ENCODE data around the gene PLN. TPM values are rescaled to one million over a fixed set of nuclear protein-coding genes. Genes with fewer than 3 reads are reported as not detected.

Gene PLN
- total and polyA plus RNA-seq, 4 donors: 0.36 to 6.0 (median 1.9) TPM

- Histone ChIP-seq H3K4me1 (ENCODE audit: control insufficient read depth, insufficient read depth, low read length) (no peaks in the 10 kb centered on the region), H3K27me3 (ENCODE audit: control insufficient read depth, insufficient read depth, low read length) (no peaks in the 10 kb centered on the region), H3K36me3 (ENCODE audit: control insufficient read depth, insufficient read depth, low read length) (no peaks in the 10 kb centered on the region), H3K27ac (ENCODE audit: low read depth, low read length) (no peak overlapping the region), H3K9me3 (ENCODE audit: control insufficient read depth, insufficient read depth, low read length) (no peaks in the 10 kb centered on the region), H3K4me3 (ENCODE audit: low read depth, low read length) (no peak overlapping the region)
- 0% methylated on average over 1 of the region's 3 CpGs for WGBS (ENCODE audit: insufficient coverage)
- peak; percentile 3 to 87 (median 22) for DNase-seq (ENCODE audit: low read depth in 4 of 6, low spot score in 6 of 6)
Measured at GRCh38 chr6:118509009-118509617, 39.0 kb upstream of the PLN start.

- WGBS (ENCODE audit: insufficient coverage): 81% methylated on average over 4 of the region's 4 CpGs
- Histone ChIP-seq H3K36me3 (ENCODE audit: control insufficient read depth, insufficient read depth, low read length) (no peaks in the 10 kb centered on the region), H3K27me3 (ENCODE audit: control insufficient read depth, insufficient read depth, low read length) (no peaks in the 10 kb centered on the region), H3K9me3 (ENCODE audit: control insufficient read depth, insufficient read depth, low read length) (no peaks in the 10 kb centered on the region), H3K27ac (ENCODE audit: low read depth, low read length) (no peak overlapping the region), H3K4me3 (ENCODE audit: low read depth, low read length) (no peak overlapping the region), H3K4me1 (ENCODE audit: control insufficient read depth, insufficient read depth, low read length) (no peaks in the 10 kb centered on the region)
- DNase-seq (ENCODE audit: low read depth in 4 of 6, low spot score in 6 of 6): no peak
Measured at GRCh38 chr6:118511930-118512715, 36.0 kb upstream of the PLN start.

DNA sequence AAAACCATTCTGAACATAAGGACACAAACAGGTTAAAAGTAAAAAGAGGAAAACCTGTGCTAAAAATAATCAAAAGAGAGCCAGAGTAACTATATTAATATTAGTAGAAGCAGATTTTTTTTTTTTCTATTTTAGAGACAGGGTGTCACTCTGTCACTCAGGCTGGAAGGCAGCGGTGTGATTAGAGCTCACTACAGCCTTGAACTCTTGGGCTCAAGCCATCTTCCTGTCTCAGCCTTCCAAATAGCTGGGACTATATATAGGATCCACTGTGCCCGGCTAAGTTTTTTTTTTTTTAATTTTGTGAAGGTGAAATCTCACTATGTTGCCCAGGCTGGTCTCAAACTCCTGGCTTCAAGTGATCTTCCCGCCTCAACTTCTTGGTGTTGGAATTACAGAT lies 33.4 kb upstream of the PLN start:
- no peak for DNase-seq (ENCODE audit: low read depth in 4 of 6, low spot score in 6 of 6)
- Histone ChIP-seq H3K4me1 (ENCODE audit: control insufficient read depth, insufficient read depth, low read length) (no peaks in the 10 kb centered on the region), H3K36me3 (ENCODE audit: control insufficient read depth, insufficient read depth, low read length) (no peaks in the 10 kb centered on the region), H3K27ac (ENCODE audit: low read depth, low read length) (no peak overlapping the region), H3K4me3 (ENCODE audit: low read depth, low read length) (no peak overlapping the region), H3K9me3 (ENCODE audit: control insufficient read depth, insufficient read depth, low read length) (no peaks in the 10 kb centered on the region), H3K27me3 (ENCODE audit: control insufficient read depth, insufficient read depth, low read length) (no peaks in the 10 kb centered on the region)
- WGBS (ENCODE audit: insufficient coverage): no CpG with 5 or more reads among the region's 3 CpGs

- Histone ChIP-seq H3K4me3 (ENCODE audit: low read depth, low read length) (no peak overlapping the region), H3K27ac (ENCODE audit: low read depth, low read length) (no peak overlapping the region), H3K27me3 (ENCODE audit: control insufficient read depth, insufficient read depth, low read length) (no peaks in the 10 kb centered on the region), H3K9me3 (ENCODE audit: control insufficient read depth, insufficient read depth, low read length) (no peaks in the 10 kb centered on the region), H3K4me1 (ENCODE audit: control insufficient read depth, insufficient read depth, low read length) (no peaks in the 10 kb centered on the region), H3K36me3 (ENCODE audit: control insufficient read depth, insufficient read depth, low read length) (no peaks in the 10 kb centered on the region)
- 100% methylated on average over 3 of the region's 4 CpGs for WGBS (ENCODE audit: insufficient coverage)
- no peak for DNase-seq (ENCODE audit: low read depth in 4 of 6, low spot score in 6 of 6)
Measured at GRCh38 chr6:118522422-118522821, 25.7 kb upstream of the PLN start.

GRCh38 chr6:118523216-118523615 lies 24.9 kb upstream of the PLN start:
- WGBS (ENCODE audit: insufficient coverage): 100% methylated on average over 1 of the region's 5 CpGs
- H3K9me3 ChIP-seq (ENCODE audit: control insufficient read depth, insufficient read depth, low read length): no peaks in the 10 kb centered on the region
- no peak overlapping the region for H3K27ac ChIP-seq (ENCODE audit: low read depth, low read length)
- H3K27me3 ChIP-seq (ENCODE audit: control insufficient read depth, insufficient read depth, low read length): no peaks in the 10 kb centered on the region
- DNase-seq (ENCODE audit: low read depth in 4 of 6, low spot score in 6 of 6): peak in 1 of 6 donors; percentile 47
- H3K4me1 ChIP-seq (ENCODE audit: control insufficient read depth, insufficient read depth, low read length): no peaks in the 10 kb centered on the region
- H3K4me3 ChIP-seq (ENCODE audit: low read depth, low read length): no peak overlapping the region
- H3K36me3 ChIP-seq (ENCODE audit: control insufficient read depth, insufficient read depth, low read length): no peaks in the 10 kb centered on the region

DNA sequence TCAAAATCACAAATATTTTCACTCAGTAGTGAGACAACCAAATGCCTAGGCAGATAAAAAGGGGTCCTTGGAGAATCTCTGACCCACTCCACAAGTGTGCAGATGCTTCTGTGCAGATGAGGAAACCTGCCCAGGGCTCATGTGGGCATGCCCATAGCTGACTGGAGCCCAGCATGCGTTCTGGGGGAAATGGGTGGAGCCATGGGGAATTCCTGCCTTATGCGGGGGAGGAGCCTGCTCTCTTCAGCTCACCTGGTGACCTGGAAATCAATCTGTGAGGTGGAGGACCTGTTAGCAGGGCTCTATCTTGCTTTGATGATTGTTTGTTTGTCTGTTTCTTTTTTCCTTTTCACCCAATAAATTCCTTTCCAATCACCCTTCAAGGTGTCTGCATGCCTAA lies 23.4 kb upstream of the PLN start:
- Histone ChIP-seq H3K27me3 (ENCODE audit: control insufficient read depth, insufficient read depth, low read length) (no peaks in the 10 kb centered on the region), H3K9me3 (ENCODE audit: control insufficient read depth, insufficient read depth, low read length) (no peaks in the 10 kb centered on the region), H3K4me1 (ENCODE audit: control insufficient read depth, insufficient read depth, low read length) (no peaks in the 10 kb centered on the region), H3K36me3 (ENCODE audit: control insufficient read depth, insufficient read depth, low read length) (no peaks in the 10 kb centered on the region), H3K27ac (ENCODE audit: low read depth, low read length) (no peak overlapping the region), H3K4me3 (ENCODE audit: low read depth, low read length) (no peak overlapping the region)
- DNase-seq (ENCODE audit: low read depth in 4 of 6, low spot score in 6 of 6): no peak
- WGBS (ENCODE audit: insufficient coverage): 83% methylated on average over 2 of the region's 2 CpGs

DNA sequence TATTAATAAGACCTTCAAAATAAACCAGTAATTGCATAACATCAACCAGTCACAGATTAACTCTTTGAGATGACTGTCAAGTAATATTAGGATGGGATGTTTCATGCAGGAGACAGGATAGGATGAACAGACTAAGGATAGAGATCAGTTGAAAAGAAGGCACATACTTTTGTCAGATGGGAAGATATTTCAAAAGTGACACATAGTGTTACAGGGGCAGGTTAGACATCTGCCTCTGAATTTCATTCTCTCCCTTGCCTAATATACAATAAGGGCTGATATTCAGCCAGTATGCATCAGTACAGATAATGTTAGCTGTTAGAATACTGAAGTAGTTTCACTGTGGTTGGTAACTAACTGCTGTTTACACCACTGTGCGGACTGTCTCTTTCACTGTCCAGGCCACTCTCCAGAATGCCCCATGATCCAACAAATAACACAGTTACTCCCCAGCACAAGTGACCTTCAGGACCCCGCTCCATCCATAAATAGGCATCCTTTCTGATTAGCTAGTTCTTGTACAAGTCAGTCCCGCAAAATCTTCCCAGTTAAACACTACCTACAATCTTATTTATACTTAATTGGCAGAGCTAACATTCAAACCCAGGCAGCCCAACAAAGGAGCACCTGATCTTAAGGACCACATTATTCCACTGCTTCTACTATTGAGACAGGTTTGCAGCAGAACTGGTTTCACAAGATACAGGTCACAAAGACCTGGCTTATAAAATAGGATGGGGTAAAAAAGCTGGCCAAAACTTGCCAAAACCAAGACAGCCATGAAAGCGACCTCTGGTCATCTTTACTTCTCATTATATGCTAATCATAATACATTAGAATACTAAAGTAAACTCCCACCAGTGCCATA lies 21.9 kb upstream of the PLN start:
- 78% methylated on average over 3 of the region's 4 CpGs for WGBS (ENCODE audit: insufficient coverage)
- Histone ChIP-seq H3K27me3 (ENCODE audit: control insufficient read depth, insufficient read depth, low read length) (no peaks in the 10 kb centered on the region), H3K36me3 (ENCODE audit: control insufficient read depth, insufficient read depth, low read length) (no peaks in the 10 kb centered on the region), H3K4me3 (ENCODE audit: low read depth, low read length) (no peak overlapping the region), H3K9me3 (ENCODE audit: control insufficient read depth, insufficient read depth, low read length) (peaks cover 5% of the 10 kb centered on the region), H3K4me1 (ENCODE audit: control insufficient read depth, insufficient read depth, low read length) (no peaks in the 10 kb centered on the region), H3K27ac (ENCODE audit: low read depth, low read length) (no peak overlapping the region)
- no peak for DNase-seq (ENCODE audit: low read depth in 4 of 6, low spot score in 6 of 6)

DNA sequence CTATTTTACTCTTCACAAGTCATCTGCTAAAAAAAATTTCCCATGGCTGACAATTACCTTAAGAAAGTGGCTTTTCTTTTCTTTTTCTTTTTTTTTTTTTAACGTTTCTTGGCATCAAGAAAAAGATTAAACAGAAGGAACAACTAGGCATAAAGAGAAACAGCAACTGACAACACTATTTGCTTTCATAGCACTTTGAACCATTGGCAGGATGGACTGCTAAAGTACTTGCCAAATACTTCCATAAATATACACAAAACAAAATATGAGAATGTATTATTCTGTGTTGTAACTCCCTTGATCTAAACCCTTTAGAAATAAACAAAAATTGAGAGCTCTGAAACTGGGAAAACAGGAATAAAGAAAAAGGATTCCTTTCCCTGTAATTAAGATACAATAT lies 20.0 kb upstream of the PLN start:
- Histone ChIP-seq H3K9me3 (ENCODE audit: control insufficient read depth, insufficient read depth, low read length) (peaks cover 7% of the 10 kb centered on the region), H3K36me3 (ENCODE audit: control insufficient read depth, insufficient read depth, low read length) (no peaks in the 10 kb centered on the region), H3K4me1 (ENCODE audit: control insufficient read depth, insufficient read depth, low read length) (no peaks in the 10 kb centered on the region), H3K27ac (ENCODE audit: low read depth, low read length) (no peak overlapping the region), H3K4me3 (ENCODE audit: low read depth, low read length) (no peak overlapping the region), H3K27me3 (ENCODE audit: control insufficient read depth, insufficient read depth, low read length) (no peaks in the 10 kb centered on the region)
- DNase-seq (ENCODE audit: low read depth in 4 of 6, low spot score in 6 of 6): peak in 1 of 6 donors; percentile 11
- no CpG with 5 or more reads among the region's 1 CpG for WGBS (ENCODE audit: insufficient coverage)

GRCh38 chr6:118529756-118530155 lies 18.3 kb upstream of the PLN start:
- peaks cover 7% of the 10 kb centered on the region for H3K9me3 ChIP-seq (ENCODE audit: control insufficient read depth, insufficient read depth, low read length)
- no peaks in the 10 kb centered on the region for H3K4me1 ChIP-seq (ENCODE audit: control insufficient read depth, insufficient read depth, low read length)
- no peak overlapping the region for H3K27ac ChIP-seq (ENCODE audit: low read depth, low read length)
- WGBS (ENCODE audit: insufficient coverage): no CpG with 5 or more reads among the region's 2 CpGs
- no peak for DNase-seq (ENCODE audit: low read depth in 4 of 6, low spot score in 6 of 6)
- H3K27me3 ChIP-seq (ENCODE audit: control insufficient read depth, insufficient read depth, low read length): no peaks in the 10 kb centered on the region
- H3K4me3 ChIP-seq (ENCODE audit: low read depth, low read length): no peak overlapping the region
- no peaks in the 10 kb centered on the region for H3K36me3 ChIP-seq (ENCODE audit: control insufficient read depth, insufficient read depth, low read length)

Measured in spinal cord (tissue), 10 donors.